GM12878 (cell line): Measurements from ENCODE around the gene FKBP11. TPM values are rescaled to one million over a fixed set of nuclear protein-coding genes. Genes with fewer than 3 reads are reported as not detected.
A peak's percentile ranks its signal among the peaks of the same experiment; 100 is the strongest.

ENCODE experiments used
- ATAC-seq: fragments of 200-7000 bp; cut with Tn5 transposase; 3 replicates; pipeline ENCODE4 v1.9.1; 2020; ENCODE audit warnings: mild to moderate bottlenecking, moderate library complexity
- BruUV-seq: library from RNA; stranded (reverse); fragments of 400-500 nt; replicated peaks from 2 replicates; lab custom pipeline; 2021; lab: Mats Ljungman, UMichigan
- CTCF ChIA-PET: fragments of 300-600 bp; sonication (Branson Sonifier 250); formaldehyde crosslinking; extraction: SDS; loops from one replicate; lab custom pipeline; 2021; ENCODE audit warnings: inconsistent platforms; lab: Yijun Ruan, JAX
- POLR2A ChIA-PET: fragments of 350-600 bp; formaldehyde crosslinking; extraction: SDS; loops from one replicate; lab custom pipeline; 2021; ENCODE audit warnings: inconsistent platforms; lab: Charles Lee
- RAD21 ChIA-PET: fragments of 300-600 bp; sonication (Branson Sonifier 250); formaldehyde crosslinking; loops from one replicate; lab custom pipeline; 2023; ENCODE audit warnings: antibody characterized with exemption; ENCODE audit not compliant: unreplicated experiment; lab: Charles Lee
- SMC1A ChIA-PET: fragments of 300-600 bp; sonication (Branson Sonifier 250); formaldehyde crosslinking; loops from one replicate; lab custom pipeline; 2023; ENCODE audit not compliant: unreplicated experiment, uncharacterized antibody; lab: Charles Lee
- DNase-seq: peaks from one replicate; pipeline ENCODE4 v3.0.0-alpha.2; 2011; ENCODE audit warnings: low read depth, low spot score
- FAIRE-seq: peaks from 3 replicates; lab custom pipeline; 2011; peaks lifted over from hg19 to GRCh38; lab: Jason Lieb, UNC
- H2AFZ ChIP-seq: 2 replicates; pipeline ENCODE4 v1.6.0; 2011; ENCODE audit warnings: low read depth, low read length, control low read depth; ENCODE audit not compliant: control insufficient read depth
- H3K27ac ChIP-seq: 2 replicates; pipeline ENCODE4 v1.5.1; 2011; ENCODE audit warnings: control low read depth; ENCODE audit not compliant: control insufficient read depth, insufficient read depth
- H3K27me3 ChIP-seq, 2 experiments: replicated peaks in 1 of 2; 2 replicates each; pipeline versions ENCODE4 v1.6.0 to v1.6.1; 2011; ENCODE audit warnings: low read length in 1 of 2; ENCODE audit not compliant: control insufficient read depth in 2 of 2, insufficient read depth in 2 of 2
- H3K36me3 ChIP-seq, 2 experiments: 2 replicates each; pipeline ENCODE4 v1.5.1; 2011; ENCODE audit warnings: low read length in 1 of 2; ENCODE audit not compliant: control insufficient read depth in 2 of 2, insufficient read depth in 2 of 2
- H3K4me1 ChIP-seq: 2 replicates; pipeline ENCODE4 v1.6.1; 2011; ENCODE audit warnings: mild to moderate bottlenecking, low read length, moderate library complexity, mixed read lengths; ENCODE audit not compliant: control insufficient read depth, insufficient read depth
- H3K4me2 ChIP-seq: 2 replicates; pipeline ENCODE4 v1.6.0; 2011; ENCODE audit warnings: control low read depth; ENCODE audit not compliant: control insufficient read depth, insufficient read depth
- H3K4me3 ChIP-seq: fragments of 200-600 bp; sonication (generic); 2 replicates; pipeline ENCODE4 v1.5.1; 2016
- H3K79me2 ChIP-seq: 2 replicates; pipeline ENCODE4 v1.6.0; 2011; ENCODE audit warnings: low read length; ENCODE audit not compliant: control insufficient read depth, insufficient read depth
- H3K9ac ChIP-seq: 2 replicates; pipeline ENCODE4 v1.8.0; 2011; ENCODE audit warnings: low read length, control low read depth, mixed read lengths; ENCODE audit not compliant: control insufficient read depth, insufficient read depth
- H3K9me3 ChIP-seq: replicated peaks from 3 replicates; pipeline ENCODE4 v1.5.1; 2011; ENCODE audit warnings: mild to moderate bottlenecking, low read length; ENCODE audit not compliant: control insufficient read depth, insufficient read depth
- H4K20me1 ChIP-seq: 2 replicates; pipeline ENCODE4 v1.6.0; 2011; ENCODE audit not compliant: control insufficient read depth, insufficient read depth
- EZH2 ChIP-seq: IDR thresholded peaks from 2 replicates; pipeline ENCODE4 v1.6.1; 2012; ENCODE audit warnings: low read depth, mild to moderate bottlenecking, control low read depth, inconsistent platforms, low read length, borderline replicate concordance; ENCODE audit not compliant: control insufficient read depth
- LARP7 ChIP-seq: fragments of 450-650 bp; IDR thresholded peaks from 2 replicates; pipeline ENCODE4 v1.6.1; 2017; ENCODE audit warnings: mild to moderate bottlenecking
- RAD51 ChIP-seq: fragments of 450-650 bp; IDR thresholded peaks from 2 replicates; pipeline ENCODE4 v1.6.1; 2016; ENCODE audit warnings: moderate library complexity, mild to moderate bottlenecking, inconsistent platforms
- RUNX3 ChIP-seq: IDR thresholded peaks from 2 replicates; pipeline ENCODE4 v1.6.1; 2012; ENCODE audit warnings: low read length, inconsistent platforms
- ZBED1 ChIP-seq: IDR thresholded peaks from 2 replicates; pipeline ENCODE4 v1.6.1; 2016; ENCODE audit warnings: borderline replicate concordance
- WGBS: methylation state at CpG from one replicate; pipeline ENCODE4 v1.1.6; 2016; ENCODE audit warnings: low lambda C conversion rate; ENCODE audit not compliant: insufficient replicate concordance, insufficient coverage; ENCODE audit errors: missing lambda C conversion rate; 5-methylcytosine and 5-hydroxymethylcytosine counted together
- in situ Hi-C: fragments of 300-500 bp; cut with MboI; formaldehyde crosslinking; loops from 9 replicates; pipeline ENCODE4 v1.14.3; 2018; ENCODE audit warnings: mixed read lengths
- intact Hi-C: fragments of 100-400 bp; cut with micrococcal nuclease; formaldehyde crosslinking; loops from one replicate; pipeline ENCODE4 v1.14.2; 2022; ENCODE audit not compliant: unreplicated experiment
- polyA plus RNA-seq, 11 experiments: library from polyadenylated mRNA; depleted of rRNA in 4 of 11; unstranded in 6 of 11; stranded (reverse) in 5 of 11; fragments of >200 nt; fragmentation: Nextera tagmentation in 4 of 11; fragmentation: Illumina TruSeq in 1 of 11; extraction: Ambion mirVana in 4 of 11; extraction: Trizol in 1 of 11; gene quantifications; 1 replicate in 1 of 11; 2 replicates in 10 of 11; pipeline versions ENCODE4 v1.2.1 to v1.2.3, GENCODE V29; 2011 to 2016; ENCODE audit warnings: inconsistent platforms in 2 of 11, missing spikeins in 2 of 11, low read depth in 1 of 11
- total RNA-seq, 4 experiments: library from RNA; depleted of rRNA in 3 of 4; stranded (reverse); fragments of >200 nt in 3 of 4; fragmentation: Illumina TruSeq in 1 of 4; extraction: Trizol in 1 of 4; gene quantifications; 2 replicates each; pipeline versions ENCODE4 v1.2.1 to v1.2.3, GENCODE V29; 2013 to 2021
- TF ChIP-seq, protein P1 (sequence below): IDR thresholded peaks from 2 replicates; pipeline ENCODE4 v1.6.1; 2011; ENCODE audit warnings: mild to moderate bottlenecking, low read depth, low read length, moderate library complexity; ENCODE audit not compliant: insufficient replicate concordance

The FKBP11 gene
- total and polyA plus RNA-seq, 10 of the 15 experiments (the other 5 are each of a cell fraction or from before 2014, with no cell fraction given): 25.0 to 135 (median 56.5) TPM

DNA sequence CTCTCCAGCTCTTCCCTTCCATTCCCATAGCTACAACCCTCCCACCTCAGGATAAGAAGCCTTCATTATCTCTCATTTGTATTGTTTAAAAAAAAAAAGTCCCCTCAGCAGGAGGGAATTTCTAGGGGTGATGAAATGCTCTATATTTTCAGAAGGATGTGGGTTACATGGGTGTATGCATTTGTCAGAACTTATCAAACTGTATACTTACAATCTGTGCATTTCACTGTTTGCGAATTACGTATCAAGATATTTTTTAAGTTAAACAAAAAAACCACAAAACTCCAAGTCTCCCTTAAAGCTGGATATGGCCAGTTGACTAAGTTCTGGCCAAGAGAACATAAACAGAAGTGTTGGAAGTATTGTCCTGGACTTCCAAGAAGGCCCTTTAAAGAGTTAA is 2.0 kb upstream of the FKBP11 start:
- in situ Hi-C loops: no loop called here
- CTCF ChIA-PET: interaction anchor here (0.8 to 5.8 kb wide), 10 partner anchors 8 to 137 kb away, joined by 3 to 93 read pairs (median 4); partner anchors contain the start of gene DDX23
- peaks cover 0 to 1% of the 10 kb centered on the region in 2 experiments; a peak in 3 of 4 replicates for H3K36me3 ChIP-seq
- H3K79me2 ChIP-seq: peaks cover 10% of the 10 kb centered on the region
- peak overlapping the region; percentile 33; the same call in 1 of the 2 replicates for H3K27ac ChIP-seq
- intact Hi-C loops: no loop called here
- no TSS peak for BruUV-seq
- TF ChIP-seq EZH2 (no peak), RUNX3 (peak; percentile 41; the same call in 1 of the 2 replicates), RAD51 (no peak), ZBED1 (no peak), LARP7 (no peak)
- TF ChIP-seq, protein P1, sequence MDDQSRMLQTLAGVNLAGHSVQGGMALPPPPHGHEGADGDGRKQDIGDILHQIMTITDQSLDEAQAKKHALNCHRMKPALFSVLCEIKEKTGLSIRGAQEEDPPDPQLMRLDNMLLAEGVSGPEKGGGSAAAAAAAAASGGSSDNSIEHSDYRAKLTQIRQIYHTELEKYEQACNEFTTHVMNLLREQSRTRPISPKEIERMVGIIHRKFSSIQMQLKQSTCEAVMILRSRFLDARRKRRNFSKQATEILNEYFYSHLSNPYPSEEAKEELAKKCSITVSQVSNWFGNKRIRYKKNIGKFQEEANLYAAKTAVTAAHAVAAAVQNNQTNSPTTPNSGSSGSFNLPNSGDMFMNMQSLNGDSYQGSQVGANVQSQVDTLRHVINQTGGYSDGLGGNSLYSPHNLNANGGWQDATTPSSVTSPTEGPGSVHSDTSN: no peak
- H3K27me3 ChIP-seq: no peaks in the 10 kb centered on the region
- SMC1A ChIA-PET: interaction anchor here (0.7 to 1.7 kb wide), 5 partner anchors 12 to 74 kb away, joined by 3 to 5 read pairs (median 3); no protein-coding TSS in a partner anchor
- H4K20me1 ChIP-seq: no peaks in the 10 kb centered on the region
- peaks cover 22% of the 10 kb centered on the region for H3K4me1 ChIP-seq
- FAIRE-seq (no peak), ATAC-seq (no peak), DNase-seq (no peak)
- no peak overlapping the region for H3K9ac ChIP-seq
- H2AFZ ChIP-seq: no peak overlapping the region
- POLR2A ChIA-PET: interaction anchor here (1.6 kb wide), 1 partner anchor 88 kb away, joined by 3 read pairs; no protein-coding TSS in a partner anchor
- no peak overlapping the region for H3K4me3 ChIP-seq
- 98% methylated on average over 2 of the region's 2 CpGs for WGBS
- H3K4me2 ChIP-seq: no peak overlapping the region
- H3K9me3 ChIP-seq: no peaks in the 10 kb centered on the region
- RAD21 ChIA-PET: interaction anchor here (0.8 to 0.9 kb wide), 2 partner anchors 30 to 60 kb away, joined by 3 to 4 read pairs; partner anchors contain the start of gene ARF3
